H1 (cell line): Measurements from ENCODE around the gene HS3ST5.

ENCODE experiments used
- CHD2 ChIP-seq: IDR thresholded peaks from 2 replicates; pipeline ENCODE4 v1.6.1; 2012; ENCODE audit warnings: low read length, improper control_type of control experiment
- EZH2 ChIP-seq: fragments of 200-600 bp; sonication (generic); IDR thresholded peaks from 2 replicates; pipeline ENCODE4 v1.7.1; 2012; ENCODE audit warnings: low read depth, mild to moderate bottlenecking, moderate library complexity, low read length, inconsistent platforms; ENCODE audit not compliant: severe bottlenecking
- HDAC2 ChIP-seq, 2 experiments: fragments of 300-600 bp in 1 of 2; sonication (generic) in 1 of 2; IDR thresholded peaks; 2 replicates each; pipeline ENCODE4 v1.6.1; 2011 to 2012; ENCODE audit warnings: low read depth in 2 of 2, low read length in 2 of 2, mild to moderate bottlenecking in 2 of 2, moderate library complexity in 2 of 2, borderline replicate concordance in 1 of 2, inconsistent platforms in 1 of 2
- POLR2A ChIP-seq, 2 experiments: IDR thresholded peaks; 1 replicate in 1 of 2; 2 replicates in 1 of 2; pipeline ENCODE4 v1.6.1; 2011; ENCODE audit warnings: low read depth in 2 of 2, low read length in 2 of 2, mild to moderate bottlenecking in 2 of 2; ENCODE audit errors: control extremely low read depth in 1 of 2
- RXRA ChIP-seq: IDR thresholded peaks from 2 replicates; pipeline ENCODE4 v1.6.1; 2011; ENCODE audit warnings: low read depth, mild to moderate bottlenecking, low read length, moderate library complexity; ENCODE audit not compliant: insufficient read depth
- SIN3A ChIP-seq, 2 experiments: IDR thresholded peaks in 1 of 2; conservative IDR thresholded peaks in 1 of 2; 2 replicates each; pipeline ENCODE4 v1.6.1; 2011 to 2012; ENCODE audit warnings: low read length in 2 of 2, improper control_type of control experiment in 1 of 2, low read depth in 1 of 2, mild to moderate bottlenecking in 1 of 2
- SP1 ChIP-seq: IDR thresholded peaks from 2 replicates; pipeline ENCODE4 v1.6.1; 2011; ENCODE audit warnings: low read depth, low read length
- TAF1 ChIP-seq: IDR thresholded peaks from 2 replicates; pipeline ENCODE4 v1.6.1; 2011; ENCODE audit warnings: mild to moderate bottlenecking, low read depth, low read length
- TF ChIP-seq, protein P1 (sequence below), 3 experiments: IDR thresholded peaks; 1 replicate in 2 of 3; 2 replicates in 1 of 3; pipeline versions ENCODE4 v1.5.1 to v1.6.1; 2011; ENCODE audit warnings: low read length in 3 of 3, mild to moderate bottlenecking in 3 of 3, inconsistent platforms in 2 of 3, low read depth in 1 of 3, moderate library complexity in 1 of 3; ENCODE audit not compliant: insufficient read depth in 1 of 3; ENCODE audit errors: control extremely low read depth in 1 of 3
- TF ChIP-seq, protein P2 (sequence below): IDR thresholded peaks from 2 replicates; pipeline ENCODE4 v1.6.1; 2012; ENCODE audit warnings: inconsistent platforms

- TF ChIP-seq POLR2A (IDR thresholded peaks at IDR 0.05; ENCODE audit: control extremely low read depth in 1 of 2, low read depth in 2 of 2, low read length in 2 of 2) (no peak), RXRA (no peak), HDAC2 (IDR thresholded peaks at IDR 0.05; ENCODE audit: borderline replicate concordance in 1 of 2, low read depth in 2 of 2, low read length in 2 of 2) (no peak), SIN3A (conservative IDR thresholded peaks at IDR 0.05 in 1 of 2, IDR thresholded peaks at IDR 0.05 in 1 of 2; ENCODE audit: low read depth in 1 of 2, low read length in 2 of 2) (no peak), EZH2 (no peak), CHD2 (no peak), TAF1 (no peak), SP1 (no peak)
- TF ChIP-seq, protein P1, sequence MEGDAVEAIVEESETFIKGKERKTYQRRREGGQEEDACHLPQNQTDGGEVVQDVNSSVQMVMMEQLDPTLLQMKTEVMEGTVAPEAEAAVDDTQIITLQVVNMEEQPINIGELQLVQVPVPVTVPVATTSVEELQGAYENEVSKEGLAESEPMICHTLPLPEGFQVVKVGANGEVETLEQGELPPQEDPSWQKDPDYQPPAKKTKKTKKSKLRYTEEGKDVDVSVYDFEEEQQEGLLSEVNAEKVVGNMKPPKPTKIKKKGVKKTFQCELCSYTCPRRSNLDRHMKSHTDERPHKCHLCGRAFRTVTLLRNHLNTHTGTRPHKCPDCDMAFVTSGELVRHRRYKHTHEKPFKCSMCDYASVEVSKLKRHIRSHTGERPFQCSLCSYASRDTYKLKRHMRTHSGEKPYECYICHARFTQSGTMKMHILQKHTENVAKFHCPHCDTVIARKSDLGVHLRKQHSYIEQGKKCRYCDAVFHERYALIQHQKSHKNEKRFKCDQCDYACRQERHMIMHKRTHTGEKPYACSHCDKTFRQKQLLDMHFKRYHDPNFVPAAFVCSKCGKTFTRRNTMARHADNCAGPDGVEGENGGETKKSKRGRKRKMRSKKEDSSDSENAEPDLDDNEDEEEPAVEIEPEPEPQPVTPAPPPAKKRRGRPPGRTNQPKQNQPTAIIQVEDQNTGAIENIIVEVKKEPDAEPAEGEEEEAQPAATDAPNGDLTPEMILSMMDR (IDR thresholded peaks at IDR 0.05; ENCODE audit: control extremely low read depth in 1 of 3, insufficient read depth in 1 of 3, low read depth in 1 of 3, low read length in 3 of 3) = no peak
- TF ChIP-seq, protein P2, sequence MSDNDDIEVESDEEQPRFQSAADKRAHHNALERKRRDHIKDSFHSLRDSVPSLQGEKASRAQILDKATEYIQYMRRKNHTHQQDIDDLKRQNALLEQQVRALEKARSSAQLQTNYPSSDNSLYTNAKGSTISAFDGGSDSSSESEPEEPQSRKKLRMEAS = no peak
These were observed 62.4 kb downstream of the HS3ST5 start for GRCh38 chr6:114280239-114280982.
